22Rv1 (cell line): ENCODE measurements around the gene DCAF11.

ENCODE experiments used
- H3K27ac ChIP-seq: fragments of 450-650 bp; 2 replicates; pipeline ENCODE4 v1.5.1; 2017
- ZFX ChIP-seq: fragments of 450-650 bp; IDR thresholded peaks from 2 replicates; pipeline ENCODE4 v1.6.1; 2017; ENCODE audit warnings: antibody characterized with exemption, borderline replicate concordance
- TF ChIP-seq, protein P1 (sequence below): fragments of 450-650 bp; IDR thresholded peaks from 2 replicates; pipeline ENCODE4 v1.5.1; 2017; ENCODE audit warnings: mild to moderate bottlenecking

The DCAF11 gene

DNA sequence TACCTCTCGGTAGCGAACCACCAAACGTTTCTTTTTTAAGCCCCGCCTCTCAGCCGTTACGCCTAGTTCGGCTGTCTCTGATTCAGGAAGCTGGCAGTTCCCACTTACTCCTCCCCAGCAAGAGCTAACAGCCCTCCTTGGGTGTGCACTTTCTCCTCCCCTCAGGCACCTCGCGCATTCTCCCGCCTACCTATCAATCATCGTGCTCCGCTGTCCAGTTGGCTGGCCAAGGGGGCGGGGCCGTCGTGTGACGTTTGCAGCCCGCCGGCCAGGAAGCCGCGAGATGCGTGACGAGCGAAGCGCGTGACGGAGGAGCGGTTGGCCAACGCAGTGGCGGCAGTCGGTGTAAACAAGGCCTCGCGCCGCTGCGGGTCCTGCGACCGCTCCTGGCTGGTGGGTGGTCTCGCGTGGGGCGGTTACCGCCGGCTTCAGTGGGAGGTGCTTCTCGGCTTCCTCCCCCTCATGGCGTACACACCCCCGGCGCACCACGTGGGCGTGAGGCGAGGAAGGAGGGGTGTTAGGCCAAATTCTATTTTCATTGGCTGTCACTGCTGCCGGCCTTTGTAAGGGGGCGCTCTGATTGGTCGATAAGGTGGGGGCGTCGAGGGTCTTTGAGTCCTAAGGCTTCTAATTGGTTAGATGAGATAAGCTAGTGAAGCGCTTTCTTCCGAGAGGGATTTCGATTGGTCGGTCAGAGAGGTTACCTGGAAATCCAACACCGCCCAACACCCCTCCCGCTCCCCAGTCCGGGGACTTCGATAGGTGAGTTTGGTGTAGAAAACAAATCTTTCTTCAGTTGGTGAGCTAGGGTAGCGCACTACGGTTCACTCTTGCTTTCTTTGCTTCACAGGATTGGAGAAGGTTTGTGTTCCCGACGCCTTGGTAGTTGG, at the start of gene DCAF11, which contains the start of gene NRL:
Gene DCAF11 (plus strand): TSS at position 246 of the 890 bp plus-strand sequence. CDS start 818 bp downstream, outside the sequence.
Gene NRL (minus strand): TSS at position 418 of the 890 bp plus-strand sequence. CDS start 32,101 bp downstream, outside the sequence.
- TF ChIP-seq, protein P1, sequence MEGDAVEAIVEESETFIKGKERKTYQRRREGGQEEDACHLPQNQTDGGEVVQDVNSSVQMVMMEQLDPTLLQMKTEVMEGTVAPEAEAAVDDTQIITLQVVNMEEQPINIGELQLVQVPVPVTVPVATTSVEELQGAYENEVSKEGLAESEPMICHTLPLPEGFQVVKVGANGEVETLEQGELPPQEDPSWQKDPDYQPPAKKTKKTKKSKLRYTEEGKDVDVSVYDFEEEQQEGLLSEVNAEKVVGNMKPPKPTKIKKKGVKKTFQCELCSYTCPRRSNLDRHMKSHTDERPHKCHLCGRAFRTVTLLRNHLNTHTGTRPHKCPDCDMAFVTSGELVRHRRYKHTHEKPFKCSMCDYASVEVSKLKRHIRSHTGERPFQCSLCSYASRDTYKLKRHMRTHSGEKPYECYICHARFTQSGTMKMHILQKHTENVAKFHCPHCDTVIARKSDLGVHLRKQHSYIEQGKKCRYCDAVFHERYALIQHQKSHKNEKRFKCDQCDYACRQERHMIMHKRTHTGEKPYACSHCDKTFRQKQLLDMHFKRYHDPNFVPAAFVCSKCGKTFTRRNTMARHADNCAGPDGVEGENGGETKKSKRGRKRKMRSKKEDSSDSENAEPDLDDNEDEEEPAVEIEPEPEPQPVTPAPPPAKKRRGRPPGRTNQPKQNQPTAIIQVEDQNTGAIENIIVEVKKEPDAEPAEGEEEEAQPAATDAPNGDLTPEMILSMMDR = no peak
- no peak for TF ChIP-seq ZFX
- peak within 1 kb of the TSS; percentile 99 for H3K27ac ChIP-seq

DNA sequence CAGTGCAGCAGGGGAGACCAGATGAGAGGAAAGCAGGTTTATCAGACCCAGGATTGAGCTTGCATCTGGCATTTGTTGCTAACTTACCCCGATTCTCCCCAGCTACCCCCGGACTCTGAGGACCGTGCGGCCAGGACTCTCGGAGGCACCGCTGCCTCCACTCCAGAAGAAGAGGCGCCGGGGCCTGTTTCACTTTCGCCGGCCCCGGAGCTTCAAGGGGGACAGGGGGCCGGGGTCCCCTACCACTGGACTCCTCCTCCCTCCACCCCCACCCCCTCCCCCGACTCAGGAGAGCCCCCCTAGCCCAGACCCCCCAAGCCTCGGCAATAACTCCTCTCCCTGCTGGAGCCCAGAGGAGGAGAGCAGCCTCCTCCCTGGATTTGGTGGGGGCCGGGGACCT, 49.7 kb upstream of the DCAF11 start:
- TF ChIP-seq, protein P1 = no peak
- TF ChIP-seq ZFX = no peak
- H3K27ac ChIP-seq = no peak overlapping the region

DNA sequence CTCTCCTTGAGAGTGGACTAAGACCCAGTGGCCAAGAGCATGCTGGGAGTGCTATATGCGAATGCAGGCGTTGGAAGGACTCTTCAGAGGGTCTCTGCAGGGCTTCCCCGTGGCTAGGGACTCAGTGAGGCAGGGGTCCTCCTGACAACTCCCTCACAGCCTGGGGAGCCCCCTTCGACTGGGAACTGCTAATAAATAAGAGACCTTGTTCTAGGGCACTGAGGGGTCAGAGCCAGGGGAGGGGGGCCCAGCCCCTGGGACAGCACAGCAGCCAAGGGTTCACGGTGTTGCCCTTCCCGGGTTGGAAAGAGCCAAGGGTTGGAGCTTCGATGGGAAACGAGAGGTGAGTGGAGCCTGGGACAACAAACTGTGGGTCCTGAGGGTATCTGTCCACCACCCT, 49.2 kb upstream of the DCAF11 start:
- no peak overlapping the region for H3K27ac ChIP-seq
- TF ChIP-seq, protein P1 = no peak
- TF ChIP-seq ZFX = no peak

DNA sequence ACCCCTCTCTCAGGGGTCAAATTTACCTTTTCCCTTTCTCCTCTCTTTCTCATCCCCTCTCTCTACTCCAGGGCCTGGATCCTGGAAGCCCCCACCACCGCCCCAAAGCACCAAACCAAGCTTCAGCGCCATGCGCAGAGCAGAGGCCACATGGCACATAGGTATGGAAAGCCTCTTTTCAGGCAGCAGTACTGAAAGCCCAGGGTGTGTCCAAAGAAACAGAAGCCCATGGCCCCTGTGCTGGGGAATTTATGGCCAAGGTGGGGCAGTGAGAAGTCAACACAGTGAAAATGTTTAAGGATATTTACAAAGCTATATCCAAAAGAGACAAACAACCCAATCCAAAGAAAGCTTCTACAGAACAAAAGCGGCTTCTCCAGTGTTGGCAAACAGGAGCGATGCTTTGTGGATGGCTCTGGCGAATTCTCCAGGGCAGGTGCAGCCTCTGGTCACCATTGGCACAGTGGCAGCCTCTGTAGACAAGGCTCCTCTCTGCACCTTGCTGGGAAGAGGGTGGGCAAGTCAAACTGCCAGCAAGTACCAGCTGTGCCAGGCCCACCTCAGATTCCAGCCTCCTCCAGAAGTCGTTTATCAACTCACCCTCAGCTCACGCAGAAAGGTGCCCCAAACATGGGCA, 48.0 kb upstream of the DCAF11 start:
- TF ChIP-seq ZFX = no peak
- TF ChIP-seq, protein P1 = no peak
- H3K27ac ChIP-seq = no peak overlapping the region

DNA sequence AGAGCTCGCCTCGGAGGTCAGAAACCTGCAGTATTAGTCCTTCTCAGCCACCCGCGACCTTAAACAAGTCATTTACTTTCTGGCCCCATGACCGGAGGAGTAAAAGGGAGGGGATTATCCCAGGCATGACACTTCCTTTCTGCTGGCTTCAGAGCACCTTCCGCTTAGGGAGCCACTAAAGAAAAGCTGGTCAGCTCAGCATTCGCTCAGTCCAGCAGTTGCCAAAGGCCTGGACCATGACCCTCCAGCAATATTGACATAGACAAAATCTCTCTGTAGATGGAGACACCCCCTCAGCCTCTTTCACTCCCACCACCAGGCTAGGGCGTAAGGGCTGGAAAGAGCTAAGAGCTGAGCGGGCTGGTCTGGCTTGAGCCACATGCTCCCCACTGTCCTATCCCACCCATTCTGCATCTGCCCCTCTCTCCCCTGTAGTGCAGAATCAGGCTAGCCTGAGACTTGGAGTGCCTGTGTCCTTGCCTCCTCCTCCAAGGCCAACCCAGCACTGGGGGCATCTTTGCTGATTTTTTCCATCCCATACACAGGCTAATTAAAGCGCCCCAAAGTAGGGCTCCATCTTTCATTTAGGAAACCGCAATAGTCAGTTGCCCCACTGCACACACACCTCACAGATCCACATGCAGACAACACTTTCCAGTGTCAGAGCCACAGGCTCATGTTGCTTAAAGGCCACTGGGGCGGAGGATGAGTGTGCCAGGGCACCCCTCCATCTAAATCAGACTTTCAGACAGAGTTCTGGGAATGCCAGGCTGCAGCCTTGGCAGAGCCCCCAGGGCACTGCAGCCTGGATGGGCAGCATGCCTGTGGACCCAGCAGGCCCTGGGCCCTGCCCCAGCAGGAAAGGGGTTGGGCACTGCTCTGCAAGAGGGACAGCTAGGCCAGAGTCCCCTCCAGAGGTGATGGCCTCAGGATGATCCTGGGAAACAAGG, 47.2 kb upstream of the DCAF11 start:
- TF ChIP-seq, protein P1 = no peak
- TF ChIP-seq ZFX = no peak
- no peak overlapping the region for H3K27ac ChIP-seq

DNA sequence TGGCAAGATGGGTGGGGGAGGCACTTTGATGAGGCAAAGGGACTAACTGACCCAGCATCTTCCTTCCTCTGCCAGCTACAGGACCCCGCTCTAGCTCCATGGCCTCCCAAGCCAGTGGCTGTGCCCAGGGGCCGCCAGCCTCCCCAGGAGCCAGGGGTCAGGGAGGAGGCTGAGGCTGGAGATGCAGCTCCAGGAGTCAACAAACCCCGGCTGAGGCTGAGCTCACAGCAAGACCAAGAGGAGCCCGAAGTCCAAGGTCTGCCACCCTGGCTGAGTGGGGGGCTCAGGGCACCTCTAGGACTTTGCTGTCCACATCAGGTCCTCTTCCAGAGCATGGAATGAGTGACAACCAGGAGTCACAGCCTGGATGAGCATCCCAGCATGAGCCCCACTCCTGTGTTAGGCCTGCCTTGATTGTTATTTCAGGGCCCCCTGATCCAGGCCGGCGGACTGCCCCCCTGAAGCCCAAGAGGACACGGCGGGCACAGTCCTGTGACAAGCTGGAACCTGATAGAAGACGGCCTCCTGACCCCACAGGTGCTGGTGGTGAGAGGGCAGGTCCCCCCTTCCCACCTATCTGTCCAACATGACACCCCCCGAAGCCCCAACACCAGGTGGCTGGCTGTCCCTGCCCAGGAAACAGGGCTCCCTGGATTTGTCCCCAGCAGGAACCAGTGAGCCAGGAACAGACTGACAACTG, 45.7 kb upstream of the DCAF11 start:
- TF ChIP-seq ZFX = no peak
- TF ChIP-seq, protein P1 = no peak
- H3K27ac ChIP-seq = no peak overlapping the region
